IMR-90 (cell line): ENCODE measurements around the gene CIB1. TPM values are rescaled to one million over a fixed set of nuclear protein-coding genes. Genes with fewer than 3 reads are reported as not detected.

Experiments used
- ATAC-seq: fragments of 200-7000 bp; cut with Tn5 transposase; 2 replicates; pipeline ENCODE4 v1.9.1; 2020; ENCODE audit warnings: low read depth, mild to moderate bottlenecking, moderate library complexity
- BruUV-seq: library from RNA; stranded (reverse); fragments of 400-500 nt; replicated peaks from 2 replicates; lab custom pipeline; 2021; lab: Mats Ljungman, UMichigan
- CTCF ChIA-PET: fragments of 300-600 bp; formaldehyde crosslinking; extraction: SDS; loops from one replicate; lab custom pipeline; 2021; ENCODE audit warnings: antibody characterized with exemption; lab: Yijun Ruan, JAX
- POLR2A ChIA-PET: fragments of 300-600 bp; sonication (Branson Sonifier 250); formaldehyde crosslinking; loops from one replicate; lab custom pipeline; 2022; ENCODE audit warnings: antibody characterized with exemption; ENCODE audit not compliant: unreplicated experiment; lab: Charles Lee
- DNase-seq: peaks from one replicate; pipeline ENCODE4 v3.0.0; 2013
- H2AFZ ChIP-seq: replicated peaks from 2 replicates; pipeline ENCODE3; 2013; ENCODE audit warnings: low read length, mild to moderate bottlenecking; ENCODE audit not compliant: poor library complexity
- H2AK5ac ChIP-seq: 2 replicates; pipeline ENCODE4 v1.6.1; 2013; ENCODE audit warnings: low read depth, low read length, inconsistent platforms
- H2AK9ac ChIP-seq: replicated peaks from 2 replicates; pipeline ENCODE3; 2013; ENCODE audit warnings: mild to moderate bottlenecking, low read depth, low read length, moderate library complexity; ENCODE audit not compliant: poor library complexity
- H2BK120ac ChIP-seq: 2 replicates; pipeline ENCODE4 v1.6.1; 2013; ENCODE audit warnings: low read depth, low read length, inconsistent platforms
- H2BK15ac ChIP-seq: 3 replicates; pipeline ENCODE4 v1.6.1; 2013; ENCODE audit warnings: low read depth, low read length, inconsistent platforms
- H2BK20ac ChIP-seq: 2 replicates; pipeline ENCODE4 v1.6.1; 2013; ENCODE audit warnings: low read depth, mild to moderate bottlenecking, inconsistent platforms, low read length, moderate library complexity
- H2BK5ac ChIP-seq: 2 replicates; pipeline ENCODE4 v1.6.1; 2013; ENCODE audit warnings: mild to moderate bottlenecking, low read depth, low read length, inconsistent platforms; ENCODE audit not compliant: poor library complexity, severe bottlenecking
- H3K14ac ChIP-seq: replicated peaks from 2 replicates; pipeline ENCODE4 v1.6.1; 2013; ENCODE audit warnings: low read depth, low read length, inconsistent platforms
- H3K18ac ChIP-seq: 2 replicates; pipeline ENCODE4 v1.6.1; 2013; ENCODE audit warnings: low read depth, low read length, control low read depth
- H3K23ac ChIP-seq: 2 replicates; pipeline ENCODE4 v1.6.1; 2013; ENCODE audit warnings: low read depth, low read length, inconsistent platforms
- H3K27ac ChIP-seq: 2 replicates; pipeline ENCODE4 v1.5.1; 2013; ENCODE audit warnings: mild to moderate bottlenecking, control low read depth, low read length; ENCODE audit not compliant: insufficient read depth
- H3K27me3 ChIP-seq: 2 replicates; pipeline ENCODE4 v1.6.1; 2013; ENCODE audit warnings: low read length; ENCODE audit not compliant: control insufficient read depth, insufficient read depth
- H3K36me3 ChIP-seq: 2 replicates; pipeline ENCODE4 v1.6.1; 2013; ENCODE audit warnings: low read length, mixed read lengths; ENCODE audit not compliant: control insufficient read depth, insufficient read depth
- H3K4ac ChIP-seq: 2 replicates; pipeline ENCODE4 v1.6.1; 2013; ENCODE audit warnings: low read depth, low read length, inconsistent platforms
- H3K4me1 ChIP-seq: 2 replicates; pipeline ENCODE4 v1.6.1; 2013; ENCODE audit warnings: low read length, mixed read lengths; ENCODE audit not compliant: control insufficient read depth, insufficient read depth
- H3K4me2 ChIP-seq: 2 replicates; pipeline ENCODE4 v1.6.1; 2013; ENCODE audit warnings: low read depth, mild to moderate bottlenecking, control low read depth, low read length, moderate library complexity
- H3K4me3 ChIP-seq: 2 replicates; pipeline ENCODE4 v1.5.1; 2013; ENCODE audit warnings: low read depth, mild to moderate bottlenecking, control low read depth, low read length, moderate library complexity; ENCODE audit not compliant: insufficient read depth
- H3K56ac ChIP-seq: 2 replicates; pipeline ENCODE4 v1.6.1; 2013; ENCODE audit warnings: low read length, inconsistent platforms; ENCODE audit not compliant: insufficient read depth; ENCODE audit errors: extremely low read depth
- H3K79me1 ChIP-seq, 2 experiments: 2 replicates each; pipeline ENCODE4 v1.6.1; 2013; ENCODE audit warnings: low read length in 2 of 2, inconsistent platforms in 1 of 2, low read depth in 1 of 2
- H3K9ac ChIP-seq: 2 replicates; pipeline ENCODE4 v1.6.1; 2013; ENCODE audit warnings: low read depth, low read length, control low read depth
- H3K9me1 ChIP-seq: 2 replicates; pipeline ENCODE4 v1.6.1; 2013; ENCODE audit warnings: low read length, inconsistent platforms; ENCODE audit not compliant: insufficient read depth
- H3K9me3 ChIP-seq: 2 replicates; pipeline ENCODE4 v1.6.1; 2013; ENCODE audit warnings: low read length; ENCODE audit not compliant: control insufficient read depth, insufficient read depth
- H4K20me1 ChIP-seq: 2 replicates; pipeline ENCODE4 v1.6.1; 2013; ENCODE audit warnings: low read length, inconsistent platforms; ENCODE audit not compliant: insufficient read depth
- H4K5ac ChIP-seq: 2 replicates; pipeline ENCODE4 v1.6.1; 2013; ENCODE audit warnings: mild to moderate bottlenecking, low read depth, low read length, control low read depth
- H4K8ac ChIP-seq, 2 experiments: 2 replicates each; pipeline ENCODE4 v1.6.1; 2013; ENCODE audit warnings: low read depth in 2 of 2, low read length in 2 of 2, control low read depth in 1 of 2, inconsistent platforms in 1 of 2
- H4K91ac ChIP-seq: 2 replicates; pipeline ENCODE4 v1.6.1; 2013; ENCODE audit warnings: low read depth, low read length, inconsistent platforms; ENCODE audit not compliant: insufficient read depth
- MAZ ChIP-seq: IDR thresholded peaks from 2 replicates; pipeline ENCODE4 v1.6.1; 2012; ENCODE audit warnings: low read depth, mild to moderate bottlenecking, low read length, improper control_type of control experiment, moderate library complexity, borderline replicate concordance
- MXI1 ChIP-seq: IDR thresholded peaks from 2 replicates; pipeline ENCODE4 v1.6.1; 2012; ENCODE audit warnings: low read depth, mild to moderate bottlenecking, low read length, moderate library complexity, borderline replicate concordance
- NFE2L2 ChIP-seq: fragments of 150-350 bp; IDR thresholded peaks from 2 replicates; pipeline ENCODE4 v1.6.1; 2016; ENCODE audit warnings: low read depth, mild to moderate bottlenecking, low read length
- POLR2A ChIP-seq: IDR thresholded peaks from 2 replicates; pipeline ENCODE4 v1.6.1; 2012; ENCODE audit warnings: mild to moderate bottlenecking, low read depth, low read length
- WGBS, 2 experiments: methylation state at CpG; one replicate each; pipeline versions ENCODE4 v1.1.5 to v1.1.7; 2013; ENCODE audit warnings: missing lambda C conversion rate in 2 of 2; ENCODE audit not compliant: insufficient read length in 1 of 2; ENCODE audit errors: extremely low coverage in 2 of 2; 5-methylcytosine and 5-hydroxymethylcytosine counted together
- dilution Hi-C: fragments of 300-500 bp; cut with HindIII; formaldehyde crosslinking; loops from one replicate; pipeline ENCODE4 v1.14.3; 2018; ENCODE audit warnings: low sequenced_read_pairs; ENCODE audit not compliant: unreplicated experiment
- in situ Hi-C: fragments of 300-500 bp; cut with MboI; formaldehyde crosslinking; loops from 3 replicates; pipeline ENCODE4 v1.14.3; 2019; ENCODE audit warnings: low sequenced_read_pairs, inconsistent platforms, mixed read lengths
- intact Hi-C: fragments of 100-400 bp; cut with micrococcal nuclease; formaldehyde crosslinking; loops from 2 replicates; pipeline ENCODE4 v1.10.0; 2022
- polyA plus RNA-seq, 3 experiments: library from polyadenylated mRNA; depleted of rRNA; stranded (reverse); fragments of >200 nt; gene quantifications; 2 replicates each; pipeline ENCODE4 v1.2.3, GENCODE V29; 2012; ENCODE audit warnings: low replicate concordance in 1 of 3
- total RNA-seq: library from RNA; depleted of rRNA; stranded (reverse); fragments of >200 nt; gene quantifications from 2 replicates; pipeline ENCODE4 v1.2.3, GENCODE V29; 2012
- TF ChIP-seq, protein P1 (sequence below): fragments of 150-350 bp; IDR thresholded peaks from 2 replicates; pipeline ENCODE4 v1.6.1; 2016; ENCODE audit warnings: low read depth, mild to moderate bottlenecking, low read length, moderate library complexity, borderline replicate concordance

Gene CIB1
- total and polyA plus RNA-seq, 2 of the 4 experiments (the other 2 are of a cell fraction): 31.5 to 94.1 TPM

DNA sequence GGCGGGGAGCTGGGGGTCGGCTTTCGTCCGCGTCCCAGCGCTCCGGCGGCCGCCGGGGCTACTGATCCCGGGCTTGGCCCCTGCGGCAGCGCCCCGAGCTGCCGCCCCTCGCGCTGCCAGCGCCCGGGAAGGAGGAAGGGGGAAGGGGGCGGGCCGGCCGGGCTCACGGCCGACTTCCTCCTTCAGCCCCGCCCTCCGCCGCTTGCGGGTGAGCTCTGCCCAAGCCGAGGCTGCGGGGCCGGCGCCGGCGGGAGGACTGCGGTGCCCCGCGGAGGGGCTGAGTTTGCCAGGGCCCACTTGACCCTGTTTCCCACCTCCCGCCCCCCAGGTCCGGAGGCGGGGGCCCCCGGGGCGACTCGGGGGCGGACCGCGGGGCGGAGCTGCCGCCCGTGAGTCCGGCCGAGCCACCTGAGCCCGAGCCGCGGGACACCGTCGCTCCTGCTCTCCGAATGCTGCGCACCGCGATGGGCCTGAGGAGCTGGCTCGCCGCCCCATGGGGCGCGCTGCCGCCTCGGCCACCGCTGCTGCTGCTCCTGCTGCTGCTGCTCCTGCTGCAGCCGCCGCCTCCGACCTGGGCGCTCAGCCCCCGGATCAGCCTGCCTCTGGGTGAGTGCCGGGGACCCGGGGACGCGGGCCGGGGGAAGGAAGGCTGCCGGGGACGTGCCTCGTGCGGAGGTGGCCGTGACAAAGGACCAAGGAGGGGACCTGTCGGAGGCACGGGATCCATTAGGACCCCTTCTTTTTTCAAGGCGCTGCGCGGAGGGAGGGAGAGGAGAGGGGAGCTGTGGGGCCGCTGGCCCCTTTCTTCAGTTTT, 32.4 kb downstream of the CIB1 start, which contains the start of gene SEMA4B:
Gene SEMA4B, plus strand, starts transcription at position 201 of the 814 bp plus-strand sequence. Its CDS starts 249 bp downstream, at position 450.
- TF ChIP-seq MAZ: peak; percentile 41; the same call in 1 of the 2 replicates
- 0 out of 2 replicates have a peak, but pooled peaks have one; percentile 32 for TF ChIP-seq POLR2A
- TF ChIP-seq, protein P1, sequence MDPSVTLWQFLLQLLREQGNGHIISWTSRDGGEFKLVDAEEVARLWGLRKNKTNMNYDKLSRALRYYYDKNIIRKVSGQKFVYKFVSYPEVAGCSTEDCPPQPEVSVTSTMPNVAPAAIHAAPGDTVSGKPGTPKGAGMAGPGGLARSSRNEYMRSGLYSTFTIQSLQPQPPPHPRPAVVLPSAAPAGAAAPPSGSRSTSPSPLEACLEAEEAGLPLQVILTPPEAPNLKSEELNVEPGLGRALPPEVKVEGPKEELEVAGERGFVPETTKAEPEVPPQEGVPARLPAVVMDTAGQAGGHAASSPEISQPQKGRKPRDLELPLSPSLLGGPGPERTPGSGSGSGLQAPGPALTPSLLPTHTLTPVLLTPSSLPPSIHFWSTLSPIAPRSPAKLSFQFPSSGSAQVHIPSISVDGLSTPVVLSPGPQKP: no peak
- TF ChIP-seq MXI1: peak; percentile 19; the same call in 1 of the 2 replicates
- no peak for TF ChIP-seq NFE2L2
- intact Hi-C loops (no loop called here), in situ Hi-C loops (no loop called here), dilution Hi-C loops (no loop called here)
- Histone ChIP-seq H3K79me1 (peaks cover 27 to 29% of the 10 kb centered on the region in 2 experiments; a peak in 3 of 4 replicates), H3K14ac (peak within 1 kb of the TSS; percentile 62), H3K23ac (peak within 1 kb of the TSS; percentile 50; the same call in 1 of the 2 replicates), H2BK5ac (peak within 1 kb of the TSS; percentile 54), H4K20me1 (no peaks in the 10 kb centered on the region; the same call in 1 of the 2 replicates), H2BK15ac (no peak within 1 kb of the TSS), H3K9me1 (peaks cover 10% of the 10 kb centered on the region; the same call in 1 of the 2 replicates), H2BK20ac (no peak within 1 kb of the TSS), H3K4me1 (peaks cover 8% of the 10 kb centered on the region), H3K9ac (peak within 1 kb of the TSS; percentile 65), H3K56ac (no peak within 1 kb of the TSS), H3K27ac (peak within 1 kb of the TSS; percentile 11; the same call in 1 of the 2 replicates), H2AK9ac (peak within 1 kb of the TSS; percentile 83), H4K8ac (peak within 1 kb of the TSS; percentile 82 to 92), H3K9me3 (no peaks in the 10 kb centered on the region), H4K91ac (peak within 1 kb of the TSS; percentile 30), H3K27me3 (no peaks in the 10 kb centered on the region), H2BK120ac (no peak within 1 kb of the TSS), H3K4me3 (peak within 1 kb of the TSS; percentile 91), H3K36me3 (no peaks in the 10 kb centered on the region; the same call in 1 of the 2 replicates), H3K4ac (peak within 1 kb of the TSS; percentile 80), H3K4me2 (peak within 1 kb of the TSS; percentile 76), H2AK5ac (peak within 1 kb of the TSS; percentile 28), H4K5ac (peak within 1 kb of the TSS; percentile 48), H2AFZ (peak within 1 kb of the TSS; percentile 93), H3K18ac (peak within 1 kb of the TSS; percentile 5; the same call in 1 of the 2 replicates)
- WGBS, 2 experiments: 0% methylated on average over 32 of the region's 88 CpGs; no CpG with 5 or more reads in 1 of the 2 experiments
- CTCF ChIA-PET: interaction anchor here (1.2 to 2.1 kb wide), 2 partner anchors 13 to 20 kb away, joined by 3 to 6 read pairs; no protein-coding TSS in a partner anchor
- ATAC-seq (peak; percentile 90), DNase-seq (peak; percentile 32)
- POLR2A ChIA-PET: interaction anchor here (0.7 kb wide), 1 partner anchor 11 kb away, joined by 12 read pairs; no protein-coding TSS in a partner anchor
- no TSS peak for BruUV-seq
